SK-N-SH (cell line): ENCODE measurements around the gene UCP3.

Experiments used
- TF ChIP-seq, protein P1 (sequence below): IDR thresholded peaks from 2 replicates; pipeline ENCODE4 v1.6.1; 2012; ENCODE audit warnings: mild to moderate bottlenecking, low read depth, low read length, moderate library complexity
- TF ChIP-seq, protein P2 (sequence below): fragments of 200-600 bp; sonication (generic); IDR thresholded peaks from 2 replicates; pipeline ENCODE4 v1.6.1; 2017; ENCODE audit warnings: antibody characterized with exemption, mild to moderate bottlenecking, moderate library complexity

DNA sequence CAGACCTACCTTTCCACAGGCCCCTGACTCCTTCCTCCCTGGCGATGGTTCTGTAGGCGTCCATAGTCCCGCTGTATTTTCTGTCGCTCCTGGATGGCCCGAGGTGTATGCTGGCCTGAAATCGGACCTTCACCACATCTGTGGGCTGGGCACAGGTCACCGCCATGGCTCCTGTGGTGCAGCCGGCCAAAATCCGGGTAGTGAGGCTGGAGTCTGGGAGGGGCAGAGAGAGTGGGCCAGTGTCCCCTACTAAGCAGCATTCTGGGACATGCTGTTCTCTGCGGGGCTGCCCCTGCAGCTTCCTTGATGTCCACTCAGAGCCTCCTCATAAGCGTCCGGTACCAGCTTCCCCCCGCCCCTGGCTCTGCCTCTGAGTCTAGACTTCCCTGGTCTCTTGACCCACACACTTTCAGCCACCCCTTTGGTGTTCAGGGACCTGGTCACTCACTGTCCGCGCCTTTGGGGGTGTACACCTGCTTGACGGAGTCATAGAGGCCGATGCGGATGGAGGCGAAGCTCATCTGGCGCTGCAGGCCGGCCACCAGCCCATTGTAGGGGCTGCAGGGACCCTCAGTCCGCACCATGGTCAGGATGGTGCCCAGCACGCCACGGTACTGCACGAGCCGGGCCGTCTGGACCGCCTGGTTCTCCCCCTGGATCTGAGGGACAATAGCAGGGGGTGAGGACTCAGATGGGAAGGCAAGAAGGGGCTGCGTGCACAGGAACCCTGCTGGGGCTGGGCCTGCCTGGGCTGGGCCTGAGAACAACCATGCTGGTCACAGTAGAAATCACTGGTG, 3.0 kb downstream of the UCP3 start:
- TF ChIP-seq, protein P1, sequence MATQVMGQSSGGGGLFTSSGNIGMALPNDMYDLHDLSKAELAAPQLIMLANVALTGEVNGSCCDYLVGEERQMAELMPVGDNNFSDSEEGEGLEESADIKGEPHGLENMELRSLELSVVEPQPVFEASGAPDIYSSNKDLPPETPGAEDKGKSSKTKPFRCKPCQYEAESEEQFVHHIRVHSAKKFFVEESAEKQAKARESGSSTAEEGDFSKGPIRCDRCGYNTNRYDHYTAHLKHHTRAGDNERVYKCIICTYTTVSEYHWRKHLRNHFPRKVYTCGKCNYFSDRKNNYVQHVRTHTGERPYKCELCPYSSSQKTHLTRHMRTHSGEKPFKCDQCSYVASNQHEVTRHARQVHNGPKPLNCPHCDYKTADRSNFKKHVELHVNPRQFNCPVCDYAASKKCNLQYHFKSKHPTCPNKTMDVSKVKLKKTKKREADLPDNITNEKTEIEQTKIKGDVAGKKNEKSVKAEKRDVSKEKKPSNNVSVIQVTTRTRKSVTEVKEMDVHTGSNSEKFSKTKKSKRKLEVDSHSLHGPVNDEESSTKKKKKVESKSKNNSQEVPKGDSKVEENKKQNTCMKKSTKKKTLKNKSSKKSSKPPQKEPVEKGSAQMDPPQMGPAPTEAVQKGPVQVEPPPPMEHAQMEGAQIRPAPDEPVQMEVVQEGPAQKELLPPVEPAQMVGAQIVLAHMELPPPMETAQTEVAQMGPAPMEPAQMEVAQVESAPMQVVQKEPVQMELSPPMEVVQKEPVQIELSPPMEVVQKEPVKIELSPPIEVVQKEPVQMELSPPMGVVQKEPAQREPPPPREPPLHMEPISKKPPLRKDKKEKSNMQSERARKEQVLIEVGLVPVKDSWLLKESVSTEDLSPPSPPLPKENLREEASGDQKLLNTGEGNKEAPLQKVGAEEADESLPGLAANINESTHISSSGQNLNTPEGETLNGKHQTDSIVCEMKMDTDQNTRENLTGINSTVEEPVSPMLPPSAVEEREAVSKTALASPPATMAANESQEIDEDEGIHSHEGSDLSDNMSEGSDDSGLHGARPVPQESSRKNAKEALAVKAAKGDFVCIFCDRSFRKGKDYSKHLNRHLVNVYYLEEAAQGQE = no peak
- TF ChIP-seq, protein P2, sequence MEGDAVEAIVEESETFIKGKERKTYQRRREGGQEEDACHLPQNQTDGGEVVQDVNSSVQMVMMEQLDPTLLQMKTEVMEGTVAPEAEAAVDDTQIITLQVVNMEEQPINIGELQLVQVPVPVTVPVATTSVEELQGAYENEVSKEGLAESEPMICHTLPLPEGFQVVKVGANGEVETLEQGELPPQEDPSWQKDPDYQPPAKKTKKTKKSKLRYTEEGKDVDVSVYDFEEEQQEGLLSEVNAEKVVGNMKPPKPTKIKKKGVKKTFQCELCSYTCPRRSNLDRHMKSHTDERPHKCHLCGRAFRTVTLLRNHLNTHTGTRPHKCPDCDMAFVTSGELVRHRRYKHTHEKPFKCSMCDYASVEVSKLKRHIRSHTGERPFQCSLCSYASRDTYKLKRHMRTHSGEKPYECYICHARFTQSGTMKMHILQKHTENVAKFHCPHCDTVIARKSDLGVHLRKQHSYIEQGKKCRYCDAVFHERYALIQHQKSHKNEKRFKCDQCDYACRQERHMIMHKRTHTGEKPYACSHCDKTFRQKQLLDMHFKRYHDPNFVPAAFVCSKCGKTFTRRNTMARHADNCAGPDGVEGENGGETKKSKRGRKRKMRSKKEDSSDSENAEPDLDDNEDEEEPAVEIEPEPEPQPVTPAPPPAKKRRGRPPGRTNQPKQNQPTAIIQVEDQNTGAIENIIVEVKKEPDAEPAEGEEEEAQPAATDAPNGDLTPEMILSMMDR = no peak
